Psoas muscle (tissue), 8 donors: ENCODE measurements around the gene PLEKHA1. TPM values are rescaled to one million over a fixed set of nuclear protein-coding genes. Genes with fewer than 3 reads are reported as not detected.

Source experiments
- ATAC-seq, 4 donors: fragments of 200-7000 bp; cut with Tn5 transposase; one replicate each; pipeline ENCODE4 v1.9.1; 2020; ENCODE audit warnings: moderate library complexity in 3 of 4, mild to moderate bottlenecking in 2 of 4
- DNase-seq, 2 donors: peaks; one replicate each; pipeline ENCODE4 v3.0.0-alpha.2; 2020
- H3K27ac ChIP-seq: fragments of 200-600 bp; one replicate; pipeline ENCODE4 v1.8.0; 2022
- H3K27me3 ChIP-seq, 3 donors: fragments of 200-600 bp in 1 of 3; one replicate each; pipeline versions ENCODE4 v1.6.1 to v1.8.0; 2013 to 2022; ENCODE audit warnings: low read length in 2 of 3, mild to moderate bottlenecking in 2 of 3, moderate library complexity in 1 of 3; ENCODE audit not compliant: insufficient read depth in 3 of 3
- H3K36me3 ChIP-seq, 2 donors: fragments of 200-600 bp in 1 of 2; one replicate each; pipeline versions ENCODE4 v1.6.1 to v1.8.0; 2013 to 2022; ENCODE audit warnings: low read depth in 1 of 2, mild to moderate bottlenecking in 1 of 2, moderate library complexity in 1 of 2; ENCODE audit not compliant: insufficient read depth in 1 of 2
- H3K4me1 ChIP-seq: fragments of 200-600 bp; one replicate; pipeline ENCODE4 v1.8.0; 2022
- H3K4me3 ChIP-seq: fragments of 200-600 bp; one replicate; pipeline ENCODE4 v1.8.0; 2022; ENCODE audit warnings: mild to moderate bottlenecking
- H3K9me3 ChIP-seq: fragments of 200-600 bp; one replicate; pipeline ENCODE4 v1.8.0; 2022
- WGBS, 3 donors: extraction: QIAGEN DNeasy Blood & Tissue Kit; methylation state at CpG; one replicate each; pipeline versions ENCODE4 v1.1.6 to v1.1.7; 2013; 5-methylcytosine and 5-hydroxymethylcytosine counted together
- intact Hi-C, 2 donors: fragments of 100-400 bp; cut with DNase I; formaldehyde crosslinking; loops; one replicate each; pipeline versions ENCODE4 v1.11.0 to v1.14.2; 2022
- polyA plus RNA-seq, 3 donors: library from polyadenylated mRNA; stranded (reverse); fragments of 200-250 nt; gene quantifications; one replicate each; pipeline ENCODE4 v1.2.3, GENCODE V29; 2013
- total RNA-seq, 4 donors: library from RNA; stranded (reverse); fragmentation: NEBNext Ultra II Directional in 2 of 4; extraction: Animal tissue kit (Norgen Biotek cat#: 25700) in 2 of 4; gene quantifications; one replicate each; pipeline versions ENCODE4 v1.2.1 to v1.2.4, GENCODE V29; 2021 to 2023
- TF ChIP-seq, protein P1 (sequence below): fragments of 200-600 bp; IDR thresholded peaks from one replicate; pipeline ENCODE4 v1.8.0; 2022; ENCODE audit warnings: antibody characterized with exemption
- donor health status: healthy with polysubstance abuse.
- donor health status: DM: no; HTN: no; CAD: no; lungs with moderate emphysema.
- donor health status: Bipolar disorder and iron deficiency.
- donor health status: healthy.
- donor health status: DM: yes; HTN: yes; CAD: no.
- donor health status: DM: no; HTN: no; CAD: no.
- donor health status: DM: no; HTN: no; CAD: no.
- donor health status: DM: yes; HTN: yes; CAD: no.

The PLEKHA1 gene
- total and polyA plus RNA-seq, 7 donors = 29.5 to 75.3 (median 53.1) TPM

GRCh38 chr10:122413327-122413726 is 38.8 kb downstream of the PLEKHA1 start:
- DNase-seq = no peak
- H3K27ac ChIP-seq = no peak overlapping the region
- peaks cover 6 to 78% of the 10 kb centered on the region in 2 donors for H3K36me3 ChIP-seq
- no peaks in the 10 kb centered on the region for H3K27me3 ChIP-seq
- H3K9me3 ChIP-seq = no peaks in the 10 kb centered on the region
- H3K4me1 ChIP-seq = no peaks in the 10 kb centered on the region
- intact Hi-C loops = no loop called here
- no peak overlapping the region for H3K4me3 ChIP-seq
- no peak for ATAC-seq
- TF ChIP-seq, protein P1, sequence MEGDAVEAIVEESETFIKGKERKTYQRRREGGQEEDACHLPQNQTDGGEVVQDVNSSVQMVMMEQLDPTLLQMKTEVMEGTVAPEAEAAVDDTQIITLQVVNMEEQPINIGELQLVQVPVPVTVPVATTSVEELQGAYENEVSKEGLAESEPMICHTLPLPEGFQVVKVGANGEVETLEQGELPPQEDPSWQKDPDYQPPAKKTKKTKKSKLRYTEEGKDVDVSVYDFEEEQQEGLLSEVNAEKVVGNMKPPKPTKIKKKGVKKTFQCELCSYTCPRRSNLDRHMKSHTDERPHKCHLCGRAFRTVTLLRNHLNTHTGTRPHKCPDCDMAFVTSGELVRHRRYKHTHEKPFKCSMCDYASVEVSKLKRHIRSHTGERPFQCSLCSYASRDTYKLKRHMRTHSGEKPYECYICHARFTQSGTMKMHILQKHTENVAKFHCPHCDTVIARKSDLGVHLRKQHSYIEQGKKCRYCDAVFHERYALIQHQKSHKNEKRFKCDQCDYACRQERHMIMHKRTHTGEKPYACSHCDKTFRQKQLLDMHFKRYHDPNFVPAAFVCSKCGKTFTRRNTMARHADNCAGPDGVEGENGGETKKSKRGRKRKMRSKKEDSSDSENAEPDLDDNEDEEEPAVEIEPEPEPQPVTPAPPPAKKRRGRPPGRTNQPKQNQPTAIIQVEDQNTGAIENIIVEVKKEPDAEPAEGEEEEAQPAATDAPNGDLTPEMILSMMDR = no peak

DNA sequence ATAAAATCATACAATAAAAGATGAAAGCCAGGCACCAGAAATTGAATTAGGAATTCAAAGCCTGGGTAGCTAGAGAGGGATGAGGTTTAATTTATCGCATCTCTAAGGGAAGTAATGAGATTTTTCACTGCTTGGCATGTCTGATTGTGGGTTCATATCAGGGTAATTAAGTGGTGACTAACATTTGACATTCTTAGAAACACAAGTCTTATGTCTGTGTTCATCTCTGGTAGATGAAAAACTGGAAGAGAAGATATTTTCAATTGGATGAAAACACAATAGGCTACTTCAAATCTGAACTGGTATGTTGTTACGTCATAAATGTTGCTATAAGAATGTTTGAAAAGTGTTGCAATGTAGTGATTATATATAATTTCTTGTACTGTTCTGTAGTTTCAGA is 43.2 kb downstream of the PLEKHA1 start:
- TF ChIP-seq, protein P1 = no peak
- 94 to 98% (median 94%) methylated on average over 2 of the region's 2 CpGs for WGBS, 3 donors
- H3K27ac ChIP-seq = no peak overlapping the region
- ATAC-seq (no peak), DNase-seq (no peak)
- H3K4me1 ChIP-seq = no peaks in the 10 kb centered on the region
- no peak overlapping the region for H3K4me3 ChIP-seq
- no peaks in the 10 kb centered on the region for H3K9me3 ChIP-seq
- intact Hi-C loops = no loop called here
- peaks cover 6 to 96% of the 10 kb centered on the region in 2 donors for H3K36me3 ChIP-seq
- H3K27me3 ChIP-seq = no peaks in the 10 kb centered on the region

GRCh38 chr10:122419016-122419415 is 44.5 kb downstream of the PLEKHA1 start:
- Histone ChIP-seq H3K36me3 (peaks cover 6 to 96% of the 10 kb centered on the region in 2 donors), H3K4me1 (no peaks in the 10 kb centered on the region), H3K4me3 (no peak overlapping the region), H3K9me3 (no peaks in the 10 kb centered on the region), H3K27ac (no peak overlapping the region), H3K27me3 (no peaks in the 10 kb centered on the region)
- peak in 1 of 4 donors; percentile 22 for ATAC-seq
- TF ChIP-seq, protein P1 = no peak
- WGBS, 3 donors = 62 to 73% (median 70%) methylated on average over 1 of the region's 1 CpG
- no peak for DNase-seq
- intact Hi-C loops = no loop called here

DNA sequence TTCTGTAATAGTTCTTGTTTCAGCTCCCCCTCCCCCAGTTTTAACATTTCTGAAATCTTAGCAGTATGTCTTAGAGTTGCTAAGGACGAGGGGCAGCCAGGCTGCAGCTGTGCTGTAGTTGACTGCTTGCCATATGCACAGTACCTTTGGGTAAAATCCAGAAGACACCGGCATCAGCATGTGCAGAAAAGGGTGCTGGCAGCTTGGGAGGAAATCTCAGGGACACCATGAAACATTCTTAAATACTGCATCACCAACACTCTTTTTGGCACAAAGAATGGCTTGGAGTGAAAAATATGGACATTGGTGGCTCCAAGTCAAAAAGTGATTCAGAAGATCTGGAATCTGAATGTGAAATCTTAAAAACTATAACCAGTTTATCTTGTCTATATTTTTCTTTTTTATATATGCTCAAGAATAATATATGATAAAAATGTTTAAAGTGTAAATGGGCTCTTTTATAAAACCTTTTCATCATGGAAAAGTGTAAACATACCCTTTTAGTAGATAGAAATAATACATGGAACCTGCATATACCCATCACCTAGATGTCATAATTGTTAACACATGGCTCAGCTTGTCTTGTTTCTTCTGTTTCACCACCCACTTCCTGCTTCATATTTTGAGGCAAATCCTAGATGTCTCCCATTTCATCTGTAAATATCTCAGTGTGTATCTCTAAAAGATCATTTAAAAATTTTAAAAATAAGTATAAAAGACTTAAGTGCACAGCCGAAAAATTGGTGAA is 45.5 kb downstream of the PLEKHA1 start:
- ATAC-seq (peak in 3 of 4 donors; percentile 37 to 61 (median 50)), DNase-seq (no peak)
- no peak overlapping the region for H3K27ac ChIP-seq
- H3K4me1 ChIP-seq = no peaks in the 10 kb centered on the region
- no peaks in the 10 kb centered on the region for H3K9me3 ChIP-seq
- intact Hi-C loops = no loop called here
- H3K36me3 ChIP-seq = peaks cover 6 to 96% of the 10 kb centered on the region in 2 donors
- no peaks in the 10 kb centered on the region for H3K27me3 ChIP-seq
- TF ChIP-seq, protein P1 = no peak
- WGBS, 3 donors = 38 to 47% (median 41%) methylated on average over 3 of the region's 3 CpGs
- H3K4me3 ChIP-seq = no peak overlapping the region

- no peaks in the 10 kb centered on the region for H3K27me3 ChIP-seq
- no peaks in the 10 kb centered on the region for H3K4me1 ChIP-seq
- 87 to 94% (median 89%) methylated on average over 3 of the region's 3 CpGs for WGBS, 3 donors
- no peak overlapping the region for H3K4me3 ChIP-seq
- no peaks in the 10 kb centered on the region for H3K9me3 ChIP-seq
- peaks cover 6 to 96% of the 10 kb centered on the region in 2 donors for H3K36me3 ChIP-seq
- intact Hi-C loops = no loop called here
- TF ChIP-seq, protein P1 = no peak
- DNase-seq (no peak), ATAC-seq (no peak)
- H3K27ac ChIP-seq = no peak overlapping the region
Observed at GRCh38 chr10:122420624-122421007, 46.1 kb downstream of the PLEKHA1 start.
